ENCODE results near the gene LPCAT1. TPM values are rescaled to one million over a fixed set of nuclear protein-coding genes. Genes with fewer than 3 reads are reported as not detected.

LPCAT1 gene
- total and polyA plus RNA-seq, 8 donors: 5.2 to 229 (median 14.4) TPM

GRCh38 chr5:1468629-1469527 is 54.9 kb downstream of the LPCAT1 start:
- intact Hi-C loops (cut with DNase I; ENCODE audit: low total_unique reads): no loop called here
- no peaks in the 10 kb centered on the region for H3K9me3 ChIP-seq
- no peaks in the 10 kb centered on the region for H3K27me3 ChIP-seq
- H3K27ac ChIP-seq: no peak overlapping the region
- no peak for DNase-seq
- 91 to 96% (median 92%) methylated on average over 20 to 28 of the region's 28 CpGs for WGBS, 5 donors
- peaks cover 0 to 11% (median 0%) of the 10 kb centered on the region in 4 donors for H3K4me1 ChIP-seq
- TF ChIP-seq CTCF (IDR thresholded peaks at IDR 0.05) (peak in 2 of 7 experiments; percentile 1), POLR2AphosphoS5 (IDR thresholded peaks at IDR 0.05) (no peak), EP300 (IDR thresholded peaks at IDR 0.05) (no peak)
- H3K36me3 ChIP-seq: peaks cover 13 to 88% (median 61%) of the 10 kb centered on the region in 4 donors
- H3K4me3 ChIP-seq: no peak overlapping the region

- H3K27me3 ChIP-seq: no peaks in the 10 kb centered on the region
- H3K36me3 ChIP-seq: peaks cover 17 to 88% (median 61%) of the 10 kb centered on the region in 4 donors
- intact Hi-C loops (cut with DNase I; ENCODE audit: low total_unique reads): no loop called here
- WGBS, 5 donors: 61 to 80% (median 76%) methylated on average over 12 to 15 of the region's 15 CpGs
- TF ChIP-seq POLR2A (IDR thresholded peaks at IDR 0.05) (no peak), CTCF (IDR thresholded peaks at IDR 0.05) (peak in 4 of 7 experiments; percentile 17 to 46 (median 27))
- H3K9me3 ChIP-seq: no peaks in the 10 kb centered on the region
- H3K27ac ChIP-seq: no peak overlapping the region
- H3K4me1 ChIP-seq: peaks cover 0 to 11% (median 0%) of the 10 kb centered on the region in 4 donors
- peak in 1 of 2 donors; percentile 63 for DNase-seq
- H3K4me3 ChIP-seq: no peak overlapping the region
These were observed 55.5 kb downstream of the LPCAT1 start for GRCh38 chr5:1468247-1468612.

- Histone ChIP-seq H3K4me1 (peaks cover 0 to 11% (median 0%) of the 10 kb centered on the region in 4 donors), H3K27me3 (no peaks in the 10 kb centered on the region), H3K27ac (no peak overlapping the region), H3K4me3 (no peak overlapping the region), H3K36me3 (peaks cover 21 to 88% (median 63%) of the 10 kb centered on the region in 4 donors), H3K9me3 (no peaks in the 10 kb centered on the region)
- TF ChIP-seq POLR2A (IDR thresholded peaks at IDR 0.05): no peak
- TF ChIP-seq POLR2AphosphoS5 (IDR thresholded peaks at IDR 0.05): no peak
- no peak for TF ChIP-seq EP300 (IDR thresholded peaks at IDR 0.05)
- TF ChIP-seq CTCF (IDR thresholded peaks at IDR 0.05): no peak
- 91 to 96% (median 94%) methylated on average over 45 to 51 of the region's 51 CpGs for WGBS, 5 donors
- intact Hi-C loops (cut with DNase I; ENCODE audit: low total_unique reads): no loop called here
- no peak for DNase-seq
These were observed 56.2 kb downstream of the LPCAT1 start for GRCh38 chr5:1467341-1468246.

GRCh38 chr5:1466631-1467265 is 57.0 kb downstream of the LPCAT1 start:
- Histone ChIP-seq H3K9me3 (no peaks in the 10 kb centered on the region), H3K4me3 (no peak overlapping the region), H3K27me3 (no peaks in the 10 kb centered on the region), H3K36me3 (peaks cover 24 to 88% (median 67%) of the 10 kb centered on the region in 4 donors), H3K27ac (no peak overlapping the region), H3K4me1 (peaks cover 0 to 11% (median 0%) of the 10 kb centered on the region in 4 donors)
- DNase-seq: no peak
- TF ChIP-seq EP300 (IDR thresholded peaks at IDR 0.05) (no peak), POLR2AphosphoS5 (IDR thresholded peaks at IDR 0.05) (no peak), POLR2A (IDR thresholded peaks at IDR 0.05) (no peak), CTCF (IDR thresholded peaks at IDR 0.05) (no peak)
- intact Hi-C loops (cut with DNase I; ENCODE audit: low total_unique reads): no loop called here
- 93 to 98% (median 96%) methylated on average over 18 to 37 of the region's 37 CpGs for WGBS, 5 donors

All from stomach (tissue), 9 donors.